HG03045 (cell line): ENCODE measurements around the gene TAS2R40.
"Not testable (repeated sequence)": the region's sequence is repeated elsewhere in the genome, so short reads cannot be mapped to it uniquely, and the experiment has no call there.

Experiments
- ATAC-seq: cut with Tn5 transposase; IDR thresholded peaks from one replicate; pipeline ENCODE4 v1.9.1; 2021; ENCODE audit warnings: mild to moderate bottlenecking, moderate library complexity; ENCODE audit not compliant: unreplicated experiment

Gene TAS2R40

GRCh38 chr7:143248761-143249354 is 27.0 kb downstream of the TAS2R40 start:
- ATAC-seq, result no peak

GRCh38 chr7:143250199-143250598 is 28.4 kb downstream of the TAS2R40 start:
- no peak for ATAC-seq

GRCh38 chr7:143250822-143251221 is 29.0 kb downstream of the TAS2R40 start:
- no peak for ATAC-seq

- no peak for ATAC-seq
Observed at GRCh38 chr7:143252006-143252405, 30.2 kb downstream of the TAS2R40 start.

DNA sequence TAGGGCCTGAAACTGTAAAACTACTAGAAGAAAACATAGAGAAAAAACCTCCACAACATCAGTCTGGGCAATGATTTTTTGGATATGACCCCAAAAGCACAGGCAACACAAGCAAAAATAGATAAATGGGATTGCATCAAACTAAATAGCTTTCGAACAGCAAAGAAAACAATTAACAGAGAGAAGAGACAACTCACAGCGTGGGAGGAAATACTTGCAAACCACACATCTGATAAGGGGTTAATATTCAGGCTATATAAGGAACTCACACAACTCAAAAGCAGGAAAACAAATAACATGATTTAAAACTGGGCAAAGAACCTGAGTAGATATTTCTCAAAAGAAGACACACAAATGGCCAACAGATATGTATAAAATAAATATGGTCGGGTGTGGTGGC is 33.7 kb downstream of the TAS2R40 start:
- ATAC-seq, result no peak

- no peak for ATAC-seq
Observed at GRCh38 chr7:143256325-143256724, 34.5 kb downstream of the TAS2R40 start.

GRCh38 chr7:143256932-143257331 is 35.1 kb downstream of the TAS2R40 start:
- ATAC-seq, result peak; percentile 63

DNA sequence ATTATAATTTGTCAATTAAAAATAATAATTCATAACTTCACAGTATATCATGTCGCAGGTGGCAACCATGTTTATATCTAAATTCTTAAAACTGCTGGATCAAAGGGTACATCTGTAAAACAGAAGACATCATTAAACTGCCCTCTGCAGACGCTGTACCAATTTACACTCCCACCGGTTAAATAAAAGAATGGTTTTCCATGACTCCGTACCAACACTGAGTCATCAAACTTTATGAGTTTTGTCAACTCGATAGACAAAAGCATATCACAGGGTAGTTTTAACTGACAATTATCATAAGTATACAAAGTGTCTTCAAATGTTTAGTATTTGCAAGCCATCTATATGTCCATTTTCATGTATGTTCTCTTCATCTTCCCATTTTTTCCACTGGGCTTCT is 35.7 kb downstream of the TAS2R40 start:
- ATAC-seq, result no peak

GRCh38 chr7:143258831-143259230 is 37.0 kb downstream of the TAS2R40 start:
- peak; percentile 35 for ATAC-seq

DNA sequence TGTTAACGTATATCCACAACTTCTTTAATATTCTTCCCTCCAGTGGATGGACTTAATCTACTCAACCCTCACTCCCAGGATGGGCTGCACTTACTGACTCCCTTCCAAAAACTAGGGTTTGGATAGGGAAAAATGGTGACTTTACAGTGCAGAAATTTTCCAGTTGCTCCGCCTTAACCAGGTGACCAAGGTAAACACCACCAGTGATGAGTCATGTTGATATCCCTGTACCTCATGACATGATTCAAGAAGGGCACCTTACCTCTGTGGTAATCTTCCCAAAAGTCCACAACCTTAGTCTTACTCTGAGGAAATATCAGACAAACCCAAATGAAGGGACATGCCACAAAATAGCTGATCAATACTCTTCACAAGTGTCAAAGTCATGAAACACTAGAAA is 37.9 kb downstream of the TAS2R40 start:
- ATAC-seq, result no peak

GRCh38 chr7:143261901-143262300 is 40.1 kb downstream of the TAS2R40 start:
- ATAC-seq, result no peak

- ATAC-seq, result peak; percentile 98
Observed at GRCh38 chr7:143263266-143264195, 41.7 kb downstream of the TAS2R40 start, which contains the start of gene GSTK1. GSTK1 (plus strand) TSS chr7:143263441; CDS start chr7:143263514, 73 bp downstream.

- ATAC-seq, result not testable (repeated sequence)
Observed at GRCh38 chr7:143264196-143264568, 42.3 kb downstream of the TAS2R40 start.

- ATAC-seq, result no peak
Observed at GRCh38 chr7:143265017-143265693, 43.3 kb downstream of the TAS2R40 start.

DNA sequence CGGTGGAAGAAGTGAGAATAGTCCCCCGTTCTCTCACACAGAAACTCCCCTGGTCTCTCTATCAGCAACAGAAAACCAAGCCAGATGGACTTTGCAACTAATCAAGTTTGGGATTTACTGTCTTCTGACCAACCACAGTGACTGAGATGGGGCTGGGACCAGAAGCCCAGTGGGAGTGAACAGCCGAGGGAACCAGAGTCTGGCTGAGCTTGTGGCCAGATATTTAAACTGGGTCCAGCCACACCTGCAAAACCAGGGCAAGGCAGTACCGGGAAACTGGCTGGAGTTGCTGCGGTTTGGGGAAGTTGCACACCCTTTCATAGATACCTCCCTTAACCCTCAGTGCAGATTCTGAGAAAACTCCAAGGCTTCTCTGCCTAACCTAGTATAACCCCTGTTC is 47.4 kb downstream of the TAS2R40 start:
- ATAC-seq, result no peak

GRCh38 chr7:143271240-143271639 is 49.4 kb downstream of the TAS2R40 start:
- no peak for ATAC-seq
